GM19467 (cell line): ENCODE measurements around the gene KMT5C.

Source experiments
- ATAC-seq: cut with Tn5 transposase; IDR thresholded peaks from one replicate; pipeline ENCODE4 v1.9.1; 2021; ENCODE audit warnings: mild to moderate bottlenecking, moderate library complexity; ENCODE audit not compliant: unreplicated experiment

Gene KMT5C

DNA sequence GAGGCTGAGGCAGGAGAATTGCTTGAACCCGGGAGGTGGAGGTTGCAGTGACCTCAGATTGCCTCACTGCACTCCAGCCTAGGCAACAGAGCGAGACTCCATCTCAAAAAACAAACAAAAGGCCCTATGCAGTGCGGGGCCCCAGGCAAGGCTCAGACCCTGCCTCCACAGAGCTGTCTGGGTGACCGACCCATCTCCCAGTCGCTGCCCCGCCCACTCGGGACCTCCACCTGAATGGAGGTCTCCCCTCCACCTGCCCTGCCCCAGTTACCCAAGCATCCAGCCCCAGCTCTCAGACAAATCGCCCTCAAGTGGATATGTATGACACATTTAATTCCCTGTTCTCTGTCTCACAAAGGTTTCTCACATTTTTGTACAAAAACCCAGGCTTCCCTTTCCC lies 25.6 kb downstream of the KMT5C start:
- ATAC-seq, result no peak

GRCh38 chr19:55365964-55366363 lies 26.3 kb downstream of the KMT5C start:
- ATAC-seq, result no peak

GRCh38 chr19:55366790-55367189 lies 27.1 kb downstream of the KMT5C start:
- no peak for ATAC-seq

- ATAC-seq, result no peak
These were observed 28.4 kb downstream of the KMT5C start for GRCh38 chr19:55368106-55368505.

- ATAC-seq, result no peak
These were observed 29.3 kb downstream of the KMT5C start for GRCh38 chr19:55368701-55369563.

- no peak for ATAC-seq
These were observed 30.1 kb downstream of the KMT5C start for GRCh38 chr19:55369653-55370304.

DNA sequence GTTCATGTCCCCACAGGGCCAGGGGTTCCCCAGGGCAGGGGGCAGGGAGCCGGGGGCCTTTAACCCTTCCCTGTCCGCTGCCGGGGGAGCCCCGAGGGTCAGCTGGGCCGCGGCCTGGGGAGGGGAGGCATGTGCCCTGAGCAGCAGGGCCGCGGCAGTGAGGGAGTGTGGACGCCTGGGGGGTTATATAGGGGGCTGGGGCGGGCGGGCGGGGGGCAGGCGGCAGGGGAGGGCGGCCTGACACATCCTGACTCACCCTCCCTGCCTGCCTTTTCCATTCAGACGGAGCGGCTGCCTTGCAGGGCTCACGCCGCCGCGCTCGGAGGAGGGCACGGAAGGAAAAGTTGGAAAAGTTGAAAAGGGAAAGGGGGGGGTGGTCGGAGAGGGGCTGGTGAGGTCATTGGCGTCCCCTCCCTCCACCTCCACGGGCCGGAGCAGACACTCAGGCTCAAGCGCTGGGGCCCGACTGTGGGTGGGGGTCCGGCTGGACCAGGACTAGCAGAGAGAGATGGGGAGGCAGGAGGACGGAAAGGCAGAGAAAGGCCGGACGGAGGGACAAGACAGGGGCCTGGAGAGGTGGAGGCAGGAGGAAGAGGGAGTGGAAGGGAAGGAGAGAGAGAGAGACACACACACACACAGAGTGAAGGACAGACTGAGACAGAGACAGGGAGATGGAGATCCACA lies 30.8 kb downstream of the KMT5C start, which contains the start of gene IL11:
IL11 (minus strand) TSS at position 159 of the 684 bp plus-strand sequence; CDS start at position 6, 153 bp downstream.
- ATAC-seq, result no peak

DNA sequence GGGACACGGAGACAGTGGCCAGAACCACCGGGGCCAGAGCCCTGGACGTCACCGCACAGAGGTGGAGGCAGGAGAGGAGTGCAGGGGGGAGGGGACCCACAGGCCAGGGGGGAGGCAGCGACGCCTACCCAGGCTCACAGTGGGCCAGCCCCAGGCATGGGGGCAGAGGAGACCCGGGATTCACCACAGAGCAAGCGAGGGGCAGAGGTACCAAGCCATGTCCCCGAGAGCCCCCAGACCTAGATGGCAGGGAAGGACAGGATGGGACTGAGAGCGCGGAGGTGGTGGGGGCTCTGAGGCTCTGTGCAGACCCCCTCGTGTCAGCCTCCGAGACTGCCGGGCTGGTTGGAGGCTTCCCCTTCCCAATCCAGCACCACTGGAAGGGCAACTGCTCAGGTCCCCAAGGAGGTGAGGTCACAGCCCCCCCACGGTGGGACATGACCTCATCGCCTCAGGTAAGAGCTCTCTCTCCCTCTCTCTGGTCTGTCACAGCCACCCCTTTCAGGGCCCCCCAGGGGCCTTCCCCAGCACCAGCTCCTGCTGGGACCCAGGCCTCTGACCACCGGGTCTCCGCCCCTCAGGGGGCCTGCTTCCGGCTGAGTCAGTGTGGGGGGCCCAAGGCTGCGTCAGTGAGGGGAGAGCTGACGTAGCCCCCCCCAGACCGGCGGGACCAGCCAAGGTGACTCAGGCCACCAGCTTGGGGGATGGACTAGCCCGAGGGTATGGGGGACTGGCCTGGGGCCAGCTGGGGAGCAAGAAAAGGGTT lies 32.8 kb downstream of the KMT5C start:
- ATAC-seq, result no peak

- no peak for ATAC-seq
These were observed 33.8 kb downstream of the KMT5C start for GRCh38 chr19:55373306-55373992.

GRCh38 chr19:55373993-55374757 lies 34.5 kb downstream of the KMT5C start:
- ATAC-seq, result no peak

DNA sequence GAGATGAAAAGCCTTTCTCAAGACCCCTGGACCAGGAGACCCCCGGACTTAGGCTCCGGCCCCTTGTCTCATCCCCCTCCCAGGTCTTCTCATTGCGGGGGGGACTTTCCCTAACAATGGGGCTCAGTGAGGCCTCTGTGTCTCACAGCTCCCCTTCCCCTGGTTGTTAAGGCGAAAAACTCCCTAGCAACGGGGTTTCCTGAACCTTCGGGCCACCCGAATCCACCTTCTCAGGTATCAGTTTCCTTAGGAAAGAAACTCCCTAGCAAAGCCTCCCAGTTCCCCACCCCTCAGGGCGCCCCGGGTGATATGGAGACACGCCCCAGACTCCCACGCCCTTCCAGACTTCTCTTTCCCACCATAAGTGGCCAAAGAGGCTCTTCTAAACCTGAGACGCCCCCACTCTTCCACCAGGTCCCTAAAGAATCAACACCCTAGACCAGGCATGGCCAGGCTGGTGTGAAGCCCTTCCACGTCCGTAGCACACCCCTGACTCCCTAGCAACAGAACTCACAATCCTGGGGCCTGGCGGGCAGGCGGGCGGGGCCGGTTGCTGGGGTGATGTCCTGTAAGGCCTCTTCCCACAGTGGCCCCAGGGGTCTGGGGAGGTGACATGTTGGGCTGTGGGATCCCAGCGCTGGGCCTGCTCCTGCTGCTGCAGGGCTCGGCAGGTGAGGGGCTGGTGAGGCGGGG lies 36.7 kb downstream of the KMT5C start, which contains the start of gene TMEM190:
TMEM190 (plus strand) TSS at position 586 of the 693 bp plus-strand sequence; CDS start at position 614, 28 bp downstream.
- no peak for ATAC-seq

DNA sequence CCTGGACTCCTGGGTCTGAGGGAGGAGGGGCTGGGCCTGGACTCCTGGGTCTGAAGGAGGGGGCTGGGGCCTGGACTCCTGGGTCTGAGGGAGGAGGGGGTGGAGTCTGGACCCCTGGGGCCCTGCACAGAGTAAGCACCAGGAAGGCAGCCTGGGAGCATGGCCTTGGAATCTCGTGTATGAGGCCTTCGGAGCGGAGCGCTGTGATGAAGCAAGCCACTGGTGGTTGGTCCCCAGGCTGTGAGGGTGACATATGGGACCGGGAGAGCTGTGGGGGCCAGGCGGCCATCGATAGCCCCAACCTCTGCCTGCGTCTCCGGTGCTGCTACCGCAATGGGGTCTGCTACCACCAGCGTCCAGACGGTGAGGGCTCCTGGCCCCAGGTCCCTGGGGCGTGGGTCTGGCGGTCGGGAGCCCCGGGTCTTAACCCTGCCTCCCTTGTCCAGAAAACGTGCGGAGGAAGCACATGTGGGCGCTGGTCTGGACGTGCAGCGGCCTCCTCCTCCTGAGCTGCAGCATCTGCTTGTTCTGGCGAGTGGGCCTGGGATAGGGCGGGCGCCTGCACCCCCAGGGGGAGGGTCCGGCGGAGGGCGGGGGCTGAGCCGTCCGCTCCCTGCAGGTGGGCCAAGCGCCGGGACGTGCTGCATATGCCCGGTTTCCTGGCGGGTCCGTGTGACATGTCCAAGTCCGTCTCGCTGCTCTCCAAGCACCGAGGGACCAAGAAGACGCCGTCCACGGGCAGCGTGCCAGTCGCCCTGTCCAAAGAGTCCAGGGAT lies 37.9 kb downstream of the KMT5C start:
- ATAC-seq, result no peak

DNA sequence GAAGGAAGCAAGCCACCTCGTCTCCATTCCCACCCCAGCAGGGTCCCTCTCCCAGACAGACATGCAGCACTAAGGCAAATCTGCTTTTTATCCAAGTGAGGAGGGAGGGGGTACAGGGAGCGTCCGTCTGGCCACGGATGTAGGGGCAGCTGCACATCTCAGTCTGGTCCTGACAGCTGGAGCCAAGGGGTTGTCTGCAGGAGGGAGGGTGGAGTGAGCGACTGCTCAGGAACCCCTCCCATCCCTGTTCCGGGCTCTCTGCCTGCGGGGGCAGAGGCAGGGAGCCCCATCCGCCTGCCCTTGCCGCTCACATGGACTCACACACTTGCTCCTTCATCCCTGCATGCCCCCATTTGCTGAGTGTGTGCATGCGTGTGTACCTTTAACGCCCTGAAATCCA lies 39.5 kb downstream of the KMT5C start:
- no peak for ATAC-seq

DNA sequence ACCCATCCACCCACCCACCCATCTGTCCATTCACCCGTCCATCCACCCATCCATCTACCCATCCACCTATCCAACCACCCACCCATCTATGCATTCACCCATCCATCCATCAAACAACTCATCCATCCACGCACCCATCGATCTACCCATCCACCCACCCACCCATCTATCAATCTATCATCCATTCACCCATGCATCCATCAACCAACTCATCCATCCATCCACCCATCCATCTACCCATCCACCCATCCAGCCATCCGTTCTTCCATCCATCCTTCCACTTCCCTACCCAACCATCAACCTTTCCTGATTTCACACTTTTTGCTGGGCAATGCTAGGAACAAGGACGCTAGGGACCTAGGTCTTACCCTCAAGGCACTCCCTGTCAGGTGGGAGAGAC lies 42.3 kb downstream of the KMT5C start:
- no peak for ATAC-seq

GRCh38 chr19:55382522-55383054 lies 42.9 kb downstream of the KMT5C start:
- no peak for ATAC-seq

DNA sequence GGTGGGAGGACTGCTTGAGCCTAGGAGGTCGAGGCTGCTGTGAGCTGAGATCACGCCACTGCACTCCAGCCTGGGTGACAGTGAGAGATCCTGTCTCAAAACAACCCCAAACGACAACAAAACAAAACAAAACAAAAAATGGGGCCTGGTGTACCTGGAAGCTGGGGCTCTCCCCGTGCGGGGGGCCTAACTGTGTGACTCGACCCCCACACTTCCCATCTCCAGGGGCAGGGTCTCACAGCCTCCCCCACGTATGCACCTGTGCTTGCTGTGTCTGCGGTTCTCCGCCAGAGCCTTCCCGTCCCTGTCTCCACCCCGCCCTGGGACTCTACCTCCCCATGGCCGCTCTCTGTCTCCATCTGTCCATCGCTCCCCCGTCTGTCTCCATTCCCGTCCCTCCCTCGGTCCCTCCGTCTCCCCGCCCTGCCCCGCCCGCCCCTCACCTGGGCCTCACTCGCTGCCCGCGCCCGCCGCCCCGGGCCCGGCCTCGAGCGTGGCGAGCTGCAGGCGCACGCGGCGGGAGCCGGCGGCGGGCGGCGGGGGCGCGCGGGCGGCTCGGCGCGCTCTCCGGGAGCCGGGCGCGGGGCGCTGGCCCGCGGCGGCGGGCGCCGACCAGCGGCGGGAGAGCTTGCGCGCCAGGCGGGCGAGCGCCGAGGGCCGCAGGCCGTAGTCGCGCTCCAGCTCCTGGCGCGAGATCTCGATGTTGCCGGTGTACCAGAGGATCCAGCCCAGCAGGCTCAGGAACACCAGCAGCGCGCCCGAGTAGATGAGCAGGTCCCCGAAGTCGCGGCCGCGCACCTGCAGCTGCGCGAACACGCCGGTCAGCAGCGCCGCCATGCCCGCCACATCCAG lies 43.8 kb downstream of the KMT5C start:
- ATAC-seq, result no peak
